SH-SY5Y (cell line): ENCODE measurements around the gene MZB1.

Experiments used
- GATA2 ChIP-seq: IDR thresholded peaks from 2 replicates; pipeline ENCODE4 v1.6.1; 2011; ENCODE audit warnings: mild to moderate bottlenecking, low read depth, low read length
- GATA3 ChIP-seq: IDR thresholded peaks from 2 replicates; pipeline ENCODE4 v1.6.1; 2011; ENCODE audit warnings: low read depth, mild to moderate bottlenecking, low read length, moderate library complexity

GRCh38 chr5:139381837-139382761, 7.6 kb downstream of the MZB1 start:
- TF ChIP-seq GATA3, result no peak
- TF ChIP-seq GATA2, result no peak
